H9 (cell line): ENCODE measurements around the gene RABGAP1. TPM values are rescaled to one million over a fixed set of nuclear protein-coding genes. Genes with fewer than 3 reads are reported as not detected.

ENCODE experiments used
- DNase-seq: peaks from one replicate; pipeline ENCODE4 v3.0.0-alpha.2; 2017
- H2AFZ ChIP-seq: one replicate; pipeline ENCODE4 v1.6.1; 2013; ENCODE audit warnings: mild to moderate bottlenecking, low read length, control low read depth, moderate library complexity
- H2AK5ac ChIP-seq: 2 replicates; pipeline ENCODE4 v1.6.1; 2013; ENCODE audit warnings: low read length, control low read depth, mixed read lengths; ENCODE audit not compliant: insufficient read length
- H2BK120ac ChIP-seq: one replicate; pipeline ENCODE4 v1.6.1; 2013; ENCODE audit warnings: low read depth, mild to moderate bottlenecking, low read length, control low read depth, inconsistent platforms; ENCODE audit not compliant: poor library complexity, severe bottlenecking
- H2BK12ac ChIP-seq: 2 replicates; pipeline ENCODE4 v1.6.1; 2013; ENCODE audit warnings: low read length, control low read depth, mixed read lengths, low read depth; ENCODE audit not compliant: insufficient read length
- H2BK15ac ChIP-seq: 2 replicates; pipeline ENCODE4 v1.6.1; 2013; ENCODE audit warnings: low read depth, low read length, control low read depth
- H2BK20ac ChIP-seq: one replicate; pipeline ENCODE4 v1.6.1; 2013; ENCODE audit warnings: low read depth, mild to moderate bottlenecking, low read length, control low read depth, inconsistent platforms; ENCODE audit not compliant: poor library complexity, severe bottlenecking
- H2BK5ac ChIP-seq: 2 replicates; pipeline ENCODE4 v1.6.1; 2013; ENCODE audit warnings: low read length, control low read depth, mixed read lengths; ENCODE audit not compliant: insufficient read length
- H3K14ac ChIP-seq: 2 replicates; pipeline ENCODE4 v1.6.1; 2013; ENCODE audit warnings: low read length, control low read depth; ENCODE audit not compliant: insufficient read depth
- H3K18ac ChIP-seq: 2 replicates; pipeline ENCODE4 v1.6.1; 2013; ENCODE audit warnings: low read depth, mild to moderate bottlenecking, mixed read lengths, low read length, control low read depth; ENCODE audit not compliant: insufficient read length
- H3K23ac ChIP-seq: 2 replicates; pipeline ENCODE4 v1.6.1; 2013; ENCODE audit warnings: low read length, control low read depth, mixed read lengths, low read depth; ENCODE audit not compliant: insufficient read length
- H3K23me2 ChIP-seq: 2 replicates; pipeline ENCODE4 v1.6.1; 2013; ENCODE audit warnings: low read depth, mild to moderate bottlenecking, mixed read lengths, low read length, control low read depth; ENCODE audit not compliant: insufficient read length, poor library complexity, severe bottlenecking
- H3K27ac ChIP-seq: 2 replicates; pipeline ENCODE4 v1.5.1; 2013; ENCODE audit warnings: low read length, control low read depth, mixed read lengths, low read depth; ENCODE audit not compliant: insufficient read length
- H3K27me3 ChIP-seq: 2 replicates; pipeline ENCODE4 v1.6.1; 2013; ENCODE audit warnings: low read length, control low read depth, inconsistent platforms; ENCODE audit not compliant: insufficient read depth
- H3K4ac ChIP-seq: 2 replicates; pipeline ENCODE4 v1.6.1; 2013; ENCODE audit warnings: low read depth, mild to moderate bottlenecking, control low read depth, inconsistent platforms, low read length, moderate library complexity
- H3K4me1 ChIP-seq: 2 replicates; pipeline ENCODE4 v1.6.1; 2013; ENCODE audit warnings: low read length, control low read depth, inconsistent platforms; ENCODE audit not compliant: insufficient read depth
- H3K4me2 ChIP-seq: 2 replicates; pipeline ENCODE4 v1.6.1; 2013; ENCODE audit warnings: low read length, control low read depth, mixed read lengths; ENCODE audit not compliant: insufficient read length, insufficient read depth
- H3K56ac ChIP-seq: 2 replicates; pipeline ENCODE4 v1.6.1; 2013; ENCODE audit warnings: low read depth, mild to moderate bottlenecking, mixed read lengths, low read length, control low read depth; ENCODE audit not compliant: insufficient read length
- H3K79me1 ChIP-seq: 2 replicates; pipeline ENCODE4 v1.6.1; 2013; ENCODE audit warnings: low read depth, mild to moderate bottlenecking, moderate library complexity, low read length, control low read depth, inconsistent platforms; ENCODE audit not compliant: insufficient read depth, poor library complexity, severe bottlenecking
- H3K79me2 ChIP-seq: 2 replicates; pipeline ENCODE4 v1.6.1; 2013; ENCODE audit warnings: low read length, control low read depth, inconsistent platforms; ENCODE audit not compliant: insufficient read depth
- H3K9ac ChIP-seq: 2 replicates; pipeline ENCODE4 v1.6.1; 2013; ENCODE audit warnings: low read length, control low read depth, mixed read lengths; ENCODE audit not compliant: insufficient read length; ENCODE audit errors: extremely low read depth
- H3K9me3 ChIP-seq: one replicate; pipeline ENCODE4 v1.6.1; 2013; ENCODE audit warnings: low read depth, low read length, inconsistent platforms; ENCODE audit not compliant: control insufficient read depth
- H3T11ph ChIP-seq: one replicate; pipeline ENCODE4 v1.6.1; 2013; ENCODE audit warnings: mild to moderate bottlenecking, low read length, control low read depth, inconsistent platforms
- H4K20me1 ChIP-seq: one replicate; pipeline ENCODE4 v1.6.1; 2013; ENCODE audit not compliant: control insufficient read depth, insufficient read length, insufficient read depth
- H4K5ac ChIP-seq: 2 replicates; pipeline ENCODE4 v1.6.1; 2013; ENCODE audit warnings: low read depth, mild to moderate bottlenecking, mixed read lengths, low read length, control low read depth; ENCODE audit not compliant: insufficient read length
- H4K8ac ChIP-seq: replicated peaks from 2 replicates; pipeline ENCODE4 v1.6.1; 2013; ENCODE audit warnings: low read length, control low read depth, mixed read lengths, low read depth; ENCODE audit not compliant: insufficient read length
- H4K91ac ChIP-seq: 2 replicates; pipeline ENCODE4 v1.6.1; 2013; ENCODE audit warnings: low read depth, mild to moderate bottlenecking, moderate library complexity, mixed read lengths, low read length, control low read depth; ENCODE audit not compliant: insufficient read length
- H3K27ac Mint-ChIP-seq, 3 experiments: 2 replicates in 2 of 3; 3 replicates in 1 of 3; pipeline ENCODE4 v1.8.0; 2020 to 2021; ENCODE audit warnings: mixed read lengths in 3 of 3, mild to moderate bottlenecking in 1 of 3, moderate library complexity in 1 of 3
- H3K27me3 Mint-ChIP-seq: 2 replicates; pipeline ENCODE4 v1.8.0; 2021; ENCODE audit warnings: low read depth, mild to moderate bottlenecking, moderate library complexity, mixed read lengths
- H3K36me3 Mint-ChIP-seq, 3 experiments: 2 replicates in 2 of 3; 3 replicates in 1 of 3; pipeline ENCODE4 v1.8.0; 2020 to 2021; ENCODE audit warnings: low read depth in 3 of 3, mixed read lengths in 3 of 3; ENCODE audit not compliant: insufficient read depth in 1 of 3
- H3K4me1 Mint-ChIP-seq, 2 experiments: 2 replicates each; pipeline ENCODE4 v1.8.0; 2020; ENCODE audit warnings: mixed read lengths in 2 of 2
- H3K4me3 Mint-ChIP-seq, 2 experiments: 2 replicates in 1 of 2; 3 replicates in 1 of 2; pipeline ENCODE4 v1.8.0; 2020 to 2021; ENCODE audit warnings: mild to moderate bottlenecking in 2 of 2, mixed read lengths in 2 of 2, moderate library complexity in 1 of 2
- H3K9me3 Mint-ChIP-seq, 2 experiments: 2 replicates in 1 of 2; 3 replicates in 1 of 2; pipeline ENCODE4 v1.8.0; 2020; ENCODE audit warnings: mild to moderate bottlenecking in 2 of 2, mixed read lengths in 2 of 2, moderate library complexity in 1 of 2
- WGBS: extraction: QIAGEN DNeasy Blood & Tissue Kit; methylation state at CpG from one replicate; pipeline ENCODE4 v1.1.7; 2013; ENCODE audit warnings: missing lambda C conversion rate, low lambda C conversion rate, mixed read lengths; ENCODE audit not compliant: insufficient read length; ENCODE audit errors: extremely low coverage; 5-methylcytosine and 5-hydroxymethylcytosine counted together
- total RNA-seq: library from RNA; stranded (reverse); gene quantifications from 2 replicates; pipeline ENCODE4 v1.2.1, GENCODE V29; 2021
- TF ChIP-seq, protein P1 (sequence below): fragments of 200-600 bp; sonication (generic); conservative IDR thresholded peaks from 3 replicates; pipeline ENCODE4 v1.8.0; 2021; ENCODE audit warnings: antibody characterized with exemption, mild to moderate bottlenecking

RABGAP1 gene
- total RNA-seq, 1 experiment from 2014 or later: 31.6 TPM

DNA sequence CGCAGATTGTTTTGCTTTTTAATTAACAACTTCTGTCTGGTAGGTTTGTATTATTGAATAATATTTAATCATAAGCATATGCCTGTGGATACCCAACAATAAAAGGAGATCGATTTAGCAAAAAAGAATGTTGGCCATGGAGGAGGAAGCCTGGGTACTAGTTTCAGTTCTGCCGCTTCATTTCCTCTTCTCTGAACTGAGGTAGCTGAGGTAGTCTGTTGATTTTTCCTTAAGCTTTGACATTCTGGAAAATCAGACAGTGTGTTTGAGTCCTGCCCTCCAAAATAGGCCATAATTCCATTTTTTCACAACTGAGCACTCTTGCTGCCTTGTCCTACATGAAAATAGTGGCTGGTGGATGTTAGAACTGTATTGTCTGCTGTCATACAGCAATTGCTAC lies 86.7 kb downstream of the RABGAP1 start:
- DNase-seq: no peak
- Histone ChIP-seq H3K27me3 (no peaks in the 10 kb centered on the region), H3K56ac (no peak overlapping the region), H2BK5ac (no peak overlapping the region), H3K9me3 (no peaks in the 10 kb centered on the region), H2BK12ac (no peak overlapping the region), H4K91ac (no peak overlapping the region), H2AK5ac (no peak overlapping the region), H3K18ac (no peak overlapping the region), H3K27ac (no peak overlapping the region), H3K4me1 (no peaks in the 10 kb centered on the region), H4K20me1 (no peaks in the 10 kb centered on the region), H3K79me2 (no peaks in the 10 kb centered on the region), H3K4me2 (no peak overlapping the region), H3K79me1 (no peaks in the 10 kb centered on the region), H4K8ac (no peak overlapping the region), H3K23me2 (no peaks in the 10 kb centered on the region), H3K14ac (no peak overlapping the region), H2AFZ (no peak overlapping the region), H2BK20ac (no peak overlapping the region), H3K9ac (no peak overlapping the region), H2BK15ac (no peak overlapping the region), H3K4ac (no peak overlapping the region), H2BK120ac (no peak overlapping the region), H3K23ac (no peak overlapping the region), H3T11ph (no peak overlapping the region), H4K5ac (no peak overlapping the region)
- no peaks in the 10 kb centered on the region for H3K27me3 Mint-ChIP-seq
- no peak overlapping the region for H3K4me3 Mint-ChIP-seq
- H3K27ac Mint-ChIP-seq: peak overlapping the region in 1 of 3 experiments; percentile 11; a peak in 1 of 7 replicates
- WGBS: no CpG with 5 or more reads among the region's 3 CpGs
- H3K4me1 Mint-ChIP-seq: no peaks in the 10 kb centered on the region
- no peaks in the 10 kb centered on the region for H3K9me3 Mint-ChIP-seq
- peaks cover 6 to 29% (median 13%) of the 10 kb centered on the region in 3 experiments; a peak in 6 of 7 replicates for H3K36me3 Mint-ChIP-seq
- TF ChIP-seq, protein P1, sequence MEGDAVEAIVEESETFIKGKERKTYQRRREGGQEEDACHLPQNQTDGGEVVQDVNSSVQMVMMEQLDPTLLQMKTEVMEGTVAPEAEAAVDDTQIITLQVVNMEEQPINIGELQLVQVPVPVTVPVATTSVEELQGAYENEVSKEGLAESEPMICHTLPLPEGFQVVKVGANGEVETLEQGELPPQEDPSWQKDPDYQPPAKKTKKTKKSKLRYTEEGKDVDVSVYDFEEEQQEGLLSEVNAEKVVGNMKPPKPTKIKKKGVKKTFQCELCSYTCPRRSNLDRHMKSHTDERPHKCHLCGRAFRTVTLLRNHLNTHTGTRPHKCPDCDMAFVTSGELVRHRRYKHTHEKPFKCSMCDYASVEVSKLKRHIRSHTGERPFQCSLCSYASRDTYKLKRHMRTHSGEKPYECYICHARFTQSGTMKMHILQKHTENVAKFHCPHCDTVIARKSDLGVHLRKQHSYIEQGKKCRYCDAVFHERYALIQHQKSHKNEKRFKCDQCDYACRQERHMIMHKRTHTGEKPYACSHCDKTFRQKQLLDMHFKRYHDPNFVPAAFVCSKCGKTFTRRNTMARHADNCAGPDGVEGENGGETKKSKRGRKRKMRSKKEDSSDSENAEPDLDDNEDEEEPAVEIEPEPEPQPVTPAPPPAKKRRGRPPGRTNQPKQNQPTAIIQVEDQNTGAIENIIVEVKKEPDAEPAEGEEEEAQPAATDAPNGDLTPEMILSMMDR: no peak
